Kidney (tissue), 14 donors: ENCODE measurements around the gene SLC39A3. TPM values are rescaled to one million over a fixed set of nuclear protein-coding genes. Genes with fewer than 3 reads are reported as not detected.

Experiments
- DNase-seq, 5 donors: peaks; one replicate each; pipeline ENCODE4 v3.0.0-alpha.2; 2013 to 2020
- FAIRE-seq: peaks from 2 replicates; lab custom pipeline; 2012; peaks lifted over from hg19 to GRCh38; lab: Jason Lieb, UNC
- H3K27ac ChIP-seq, 2 donors: one replicate each; pipeline ENCODE4 v1.7.0; 2013; ENCODE audit warnings: low read depth in 2 of 2, low read length in 2 of 2, inconsistent platforms in 1 of 2
- H3K27me3 ChIP-seq: one replicate; pipeline ENCODE4 v1.7.1; 2013; ENCODE audit warnings: low read length, inconsistent platforms; ENCODE audit not compliant: control insufficient read depth, insufficient read depth
- H3K36me3 ChIP-seq, 3 donors: one replicate each; pipeline versions ENCODE4 v1.7.0 to v1.7.1; 2013; ENCODE audit warnings: low read length in 3 of 3, control low read depth in 1 of 3, inconsistent platforms in 1 of 3; ENCODE audit not compliant: insufficient read depth in 3 of 3, control insufficient read depth in 2 of 3
- H3K4me1 ChIP-seq, 3 donors: one replicate each; pipeline versions ENCODE4 v1.7.0 to v1.7.1; 2013; ENCODE audit warnings: low read length in 3 of 3, inconsistent platforms in 1 of 3, low read depth in 1 of 3; ENCODE audit not compliant: control insufficient read depth in 2 of 3, insufficient read depth in 2 of 3
- H3K4me3 ChIP-seq, 3 donors: one replicate each; pipeline versions ENCODE4 v1.7.0 to v1.8.1; 2013; ENCODE audit warnings: low read length in 3 of 3, control low read depth in 1 of 3, inconsistent platforms in 1 of 3
- H3K9ac ChIP-seq, 3 donors: one replicate each; pipeline versions ENCODE4 v1.7.0 to v1.7.1; 2013; ENCODE audit warnings: low read length in 3 of 3, control low read depth in 1 of 3, inconsistent platforms in 1 of 3
- H3K9me3 ChIP-seq, 3 donors: one replicate each; pipeline versions ENCODE4 v1.7.0 to v1.7.1; 2013; ENCODE audit warnings: low read length in 3 of 3, control low read depth in 1 of 3, inconsistent platforms in 1 of 3; ENCODE audit not compliant: control insufficient read depth in 2 of 3, insufficient read depth in 1 of 3
- CTCF ChIP-seq: IDR thresholded peaks from 3 replicates; pipeline ENCODE4 v1.5.1; 2012; ENCODE audit warnings: mild to moderate bottlenecking, moderate library complexity, borderline replicate concordance; ENCODE audit not compliant: insufficient read depth; ENCODE audit errors: extremely low read depth
- intact Hi-C: fragments of 100-400 bp; cut with DNase I; formaldehyde crosslinking; loops from one replicate; pipeline ENCODE4 v1.11.1; 2022
- polyA plus RNA-seq: library from polyadenylated mRNA; stranded (reverse); fragments of 350-450 nt; fragmentation: Illumina TruSeq; extraction: RNeasy Lipid Tissue Mini Kit (QIAGEN cat#74804); gene quantifications from one replicate; pipeline ENCODE4 v1.2.3, GENCODE V29; 2014; ENCODE audit warnings: low read depth, low replicate concordance; ENCODE audit not compliant: insufficient read depth
- total RNA-seq: library from RNA; stranded (reverse); fragmentation: NEBNext Ultra II Directional; extraction: Animal tissue kit (Norgen Biotek cat#: 25700); gene quantifications from one replicate; pipeline ENCODE4 v1.2.1, GENCODE V29; 2021
- donor health status: control.
- donor health status: control.
- donor health status: control.
- donor health status: control.
- donor health status: control.
- donor health status: DM: yes; HTN: yes; CAD: no.
- donor health status: Normal renal cell carcinoma (clear cell type).

SLC39A3 gene
- total and polyA plus RNA-seq, 2 donors from 2014 or later = 31.1 to 38.0 TPM

GRCh38 chr19:2733930-2734588, 5.8 kb downstream of the SLC39A3 start:
- H3K4me3 ChIP-seq = no peak overlapping the region
- no peaks in the 10 kb centered on the region for H3K9me3 ChIP-seq
- no peak overlapping the region for H3K27ac ChIP-seq
- peaks cover 0 to 1% (median 0%) of the 10 kb centered on the region in 3 donors for H3K4me1 ChIP-seq
- DNase-seq = no peak
- intact Hi-C loops = no loop called here
- no peaks in the 10 kb centered on the region for H3K27me3 ChIP-seq
- H3K9ac ChIP-seq = no peak overlapping the region
- TF ChIP-seq CTCF = no peak
- no peak for FAIRE-seq
- H3K36me3 ChIP-seq = peaks cover 4 to 8% (median 6%) of the 10 kb centered on the region in 3 donors

GRCh38 chr19:2732883-2733282, 6.9 kb downstream of the SLC39A3 start:
- intact Hi-C loops = no loop called here
- Histone ChIP-seq H3K4me1 (no peaks in the 10 kb centered on the region), H3K9me3 (no peaks in the 10 kb centered on the region), H3K4me3 (no peak overlapping the region), H3K27ac (no peak overlapping the region), H3K36me3 (peaks cover 4 to 8% (median 6%) of the 10 kb centered on the region in 3 donors), H3K9ac (no peak overlapping the region), H3K27me3 (no peaks in the 10 kb centered on the region)
- FAIRE-seq (no peak), DNase-seq (peak in 1 of 5 donors; percentile 18)
- no peak for TF ChIP-seq CTCF

GRCh38 chr19:2732157-2732725, 7.6 kb downstream of the SLC39A3 start:
- H3K27ac ChIP-seq = no peak overlapping the region
- no peaks in the 10 kb centered on the region for H3K9me3 ChIP-seq
- H3K4me1 ChIP-seq = no peaks in the 10 kb centered on the region
- no peak overlapping the region for H3K9ac ChIP-seq
- DNase-seq (no peak), FAIRE-seq (no peak)
- no peak overlapping the region for H3K4me3 ChIP-seq
- H3K27me3 ChIP-seq = no peaks in the 10 kb centered on the region
- peaks cover 4 to 8% (median 6%) of the 10 kb centered on the region in 3 donors for H3K36me3 ChIP-seq
- no peak for TF ChIP-seq CTCF
- intact Hi-C loops = no loop called here
